HEK293T (cell line): ENCODE measurements around the gene CD207.

Source experiments
- BHLHE40 ChIP-seq: fragments of 450-650 bp; IDR thresholded peaks from 2 replicates; pipeline ENCODE4 v1.6.1; 2016; ENCODE audit warnings: mild to moderate bottlenecking, moderate library complexity, borderline replicate concordance
- CTBP1 ChIP-seq: fragments of 450-650 bp; IDR thresholded peaks from 2 replicates; pipeline ENCODE4 v1.6.1; 2016; ENCODE audit warnings: borderline replicate concordance
- FOXK2 ChIP-seq: fragments of 450-650 bp; IDR thresholded peaks from 2 replicates; pipeline ENCODE4 v1.6.1; 2016; ENCODE audit warnings: mild to moderate bottlenecking
- FOXM1 ChIP-seq: fragments of 450-650 bp; IDR thresholded peaks from 2 replicates; pipeline ENCODE4 v1.6.1; 2017; ENCODE audit warnings: mild to moderate bottlenecking, borderline replicate concordance
- SP1 ChIP-seq: fragments of 450-650 bp; IDR thresholded peaks from 2 replicates; pipeline ENCODE4 v1.6.1; 2017
- SUZ12 ChIP-seq: fragments of 450-650 bp; IDR thresholded peaks from 2 replicates; pipeline ENCODE4 v1.6.1; 2016; ENCODE audit warnings: mild to moderate bottlenecking

GRCh38 chr2:70826696-70827350 lies 8.8 kb downstream of the CD207 start:
- TF ChIP-seq SUZ12 (no peak), FOXK2 (no peak), CTBP1 (no peak), FOXM1 (no peak), SP1 (no peak), BHLHE40 (no peak)
